ENCODE measurements around the gene JAG2.
"Not testable (repeated sequence)": the region's sequence is repeated elsewhere in the genome, so short reads cannot be mapped to it uniquely, and the experiment has no call there.

Gene JAG2

DNA sequence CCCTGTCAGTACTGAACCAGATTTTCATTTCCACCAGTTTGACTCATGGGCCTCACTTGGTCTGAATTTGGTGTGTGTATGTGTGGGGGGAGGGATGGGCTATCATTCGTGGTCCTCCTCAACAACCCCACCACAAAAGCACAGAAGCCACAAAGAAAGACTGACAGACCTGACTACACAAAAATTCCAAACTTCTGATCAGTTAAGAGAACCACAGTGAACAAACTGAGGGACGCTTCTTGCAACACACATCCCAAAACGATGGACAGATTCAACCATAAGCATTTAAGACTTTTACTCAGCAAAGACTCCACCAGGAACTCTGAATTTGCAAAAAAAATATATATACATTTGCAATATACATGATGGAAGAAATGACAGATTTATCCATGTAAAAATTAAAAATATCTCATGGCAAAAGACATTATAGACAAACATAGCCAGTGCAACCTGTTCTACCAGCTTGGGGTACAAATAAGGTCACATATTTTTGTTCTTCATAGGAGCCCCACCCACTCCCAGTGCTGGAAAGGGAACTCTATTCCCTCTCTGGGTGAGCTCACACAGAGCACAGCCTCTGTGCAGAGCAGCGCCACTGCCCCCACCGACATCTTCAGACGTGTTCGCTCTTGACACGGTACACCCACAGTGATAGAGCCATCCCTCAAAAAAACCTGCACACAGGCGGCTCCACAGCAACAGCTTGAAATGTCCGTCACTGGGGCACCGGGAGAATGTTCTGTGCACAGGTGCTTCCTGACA lies 49.7 kb downstream of the JAG2 start:
- H3K4me3 ChIP-seq (ENCODE audit: low read depth, low read length) = no peak overlapping the region
- TF ChIP-seq, protein P1, sequence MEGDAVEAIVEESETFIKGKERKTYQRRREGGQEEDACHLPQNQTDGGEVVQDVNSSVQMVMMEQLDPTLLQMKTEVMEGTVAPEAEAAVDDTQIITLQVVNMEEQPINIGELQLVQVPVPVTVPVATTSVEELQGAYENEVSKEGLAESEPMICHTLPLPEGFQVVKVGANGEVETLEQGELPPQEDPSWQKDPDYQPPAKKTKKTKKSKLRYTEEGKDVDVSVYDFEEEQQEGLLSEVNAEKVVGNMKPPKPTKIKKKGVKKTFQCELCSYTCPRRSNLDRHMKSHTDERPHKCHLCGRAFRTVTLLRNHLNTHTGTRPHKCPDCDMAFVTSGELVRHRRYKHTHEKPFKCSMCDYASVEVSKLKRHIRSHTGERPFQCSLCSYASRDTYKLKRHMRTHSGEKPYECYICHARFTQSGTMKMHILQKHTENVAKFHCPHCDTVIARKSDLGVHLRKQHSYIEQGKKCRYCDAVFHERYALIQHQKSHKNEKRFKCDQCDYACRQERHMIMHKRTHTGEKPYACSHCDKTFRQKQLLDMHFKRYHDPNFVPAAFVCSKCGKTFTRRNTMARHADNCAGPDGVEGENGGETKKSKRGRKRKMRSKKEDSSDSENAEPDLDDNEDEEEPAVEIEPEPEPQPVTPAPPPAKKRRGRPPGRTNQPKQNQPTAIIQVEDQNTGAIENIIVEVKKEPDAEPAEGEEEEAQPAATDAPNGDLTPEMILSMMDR (IDR thresholded peaks at IDR 0.05; ENCODE audit: low read depth, low read length) = no peak

DNA sequence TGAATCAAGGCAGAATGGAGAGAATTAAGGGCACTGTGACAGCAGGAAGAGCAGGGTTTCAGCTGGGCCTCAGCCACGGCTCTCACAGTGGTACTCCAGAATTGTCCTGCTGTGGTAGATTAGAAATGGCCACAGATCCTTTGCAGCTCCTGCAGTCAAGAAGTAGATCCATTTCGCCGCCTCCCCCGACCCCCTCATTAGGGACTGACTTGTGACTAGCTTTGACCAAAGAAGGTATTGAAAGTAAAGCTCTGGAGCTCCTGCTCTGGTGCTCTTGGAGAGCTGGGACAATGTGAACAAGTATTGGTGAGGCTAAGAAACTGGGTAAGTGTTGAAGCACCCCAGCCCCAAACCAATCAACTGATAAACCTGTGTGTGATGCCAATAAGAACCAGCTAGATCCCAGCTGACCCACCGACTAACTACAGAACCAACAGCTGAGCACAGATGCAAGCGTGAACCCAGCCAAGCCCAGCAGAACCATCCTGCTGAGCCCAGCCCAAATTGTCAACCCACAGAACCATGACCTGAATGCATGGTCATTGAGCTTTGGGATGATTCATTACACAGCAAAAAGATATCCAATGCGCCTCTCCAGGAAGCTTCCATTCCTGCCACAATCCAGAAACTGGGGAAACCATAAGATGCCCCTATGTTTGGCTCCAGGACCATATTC lies 50.7 kb downstream of the JAG2 start:
- TF ChIP-seq, protein P1 (IDR thresholded peaks at IDR 0.05; ENCODE audit: low read depth, low read length) = no peak
- no peak overlapping the region for H3K4me3 ChIP-seq (ENCODE audit: low read depth, low read length)

DNA sequence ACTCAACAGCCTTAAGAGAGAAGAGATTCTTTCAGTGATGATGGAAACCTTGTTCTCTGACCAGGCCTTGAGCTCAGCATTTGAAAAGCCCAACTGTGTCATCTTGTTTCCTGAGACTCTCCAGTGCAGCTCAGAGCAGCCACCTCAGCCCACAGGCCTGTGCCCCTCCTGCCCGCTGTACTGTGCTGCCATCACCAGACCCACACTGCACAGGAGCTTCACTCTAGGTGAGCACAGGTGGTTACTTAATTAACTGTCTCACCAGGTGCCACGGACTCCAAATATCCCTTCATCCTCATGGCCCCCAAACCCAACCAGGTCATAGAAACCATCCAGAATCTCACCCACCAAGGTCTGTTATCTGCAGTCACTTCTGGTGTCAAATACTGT lies 51.3 kb downstream of the JAG2 start:
- TF ChIP-seq, protein P1 (IDR thresholded peaks at IDR 0.05; ENCODE audit: low read depth, low read length) = no peak
- H3K4me3 ChIP-seq (ENCODE audit: low read depth, low read length) = no peak overlapping the region

DNA sequence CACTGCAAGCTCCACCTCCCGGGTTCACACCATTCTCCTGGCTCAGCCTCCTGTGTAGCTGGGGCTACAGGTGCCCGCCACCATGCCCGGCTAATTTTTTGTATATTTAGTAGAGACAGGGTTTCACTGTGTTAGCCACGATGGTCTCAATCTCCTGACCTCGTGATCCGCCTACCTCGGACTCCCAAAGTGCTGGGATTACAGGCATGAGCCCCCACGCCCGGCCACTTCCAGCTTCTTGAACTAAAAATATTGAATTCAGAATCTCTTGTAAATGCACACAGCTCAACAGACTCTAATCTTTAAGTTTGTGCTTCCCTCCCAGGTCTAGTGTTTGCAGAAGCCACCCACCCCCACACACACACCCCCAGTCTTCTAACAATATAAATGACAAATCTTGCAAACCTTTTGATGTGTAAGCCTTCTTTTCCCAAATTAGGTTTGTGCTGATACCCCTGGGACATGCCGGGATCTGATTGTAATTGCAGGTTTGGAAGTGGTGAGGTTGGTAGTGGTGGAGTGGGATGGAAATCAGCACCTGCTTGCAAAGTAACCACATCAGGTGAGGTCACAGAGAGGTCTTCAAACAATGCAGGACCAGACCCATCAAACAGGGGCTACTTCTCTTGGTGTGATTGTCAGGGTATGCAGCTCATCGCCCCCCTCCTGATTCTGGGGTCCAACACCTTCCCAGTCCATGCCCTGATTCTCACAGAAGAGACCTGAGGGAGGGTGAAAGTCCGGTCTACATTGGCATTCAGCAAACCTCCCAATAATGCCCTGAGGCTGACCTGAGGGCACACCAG lies 51.9 kb downstream of the JAG2 start:
- TF ChIP-seq, protein P1 (IDR thresholded peaks at IDR 0.05; ENCODE audit: low read depth, low read length) = no peak
- H3K4me3 ChIP-seq (ENCODE audit: low read depth, low read length) = no peak overlapping the region

DNA sequence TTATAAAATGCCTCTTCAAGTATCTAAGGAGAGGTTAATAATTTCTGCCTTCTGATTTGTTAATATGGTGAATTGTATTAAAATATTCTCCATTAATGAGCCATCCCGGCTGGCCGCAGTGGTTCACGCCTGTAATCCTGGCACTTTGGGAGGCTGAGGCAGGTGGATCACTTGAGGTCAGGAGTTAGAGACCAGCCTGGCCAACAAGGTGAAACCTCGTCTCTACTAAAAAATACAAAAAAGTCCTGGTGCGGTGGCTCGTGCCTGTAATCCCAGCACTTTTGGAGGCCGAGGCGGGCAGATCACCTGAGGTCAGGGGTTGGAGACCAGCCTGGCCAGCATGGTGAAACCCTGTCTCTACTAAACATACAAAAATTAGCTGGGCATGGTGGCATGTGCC lies 59.3 kb downstream of the JAG2 start:
- not testable (repeated sequence) for H3K4me3 ChIP-seq (ENCODE audit: low read depth, low read length)

DNA sequence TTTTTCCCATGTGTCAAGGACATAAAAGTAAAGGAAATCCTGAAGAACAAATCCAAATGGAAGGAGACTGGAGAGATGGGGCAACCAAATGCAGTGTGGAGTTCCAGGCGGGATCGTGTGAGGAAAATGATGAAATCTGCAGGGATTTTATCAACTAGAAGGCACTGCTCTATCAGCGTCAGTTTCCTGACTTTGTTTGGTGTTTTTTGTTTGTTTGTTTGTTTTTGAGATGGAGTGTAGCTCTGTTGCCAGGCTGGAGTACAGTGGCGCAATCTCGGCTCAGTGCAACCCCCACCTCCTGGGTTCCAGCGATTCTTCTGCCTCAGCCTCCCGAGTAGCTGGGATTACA lies 60.1 kb downstream of the JAG2 start:
- TF ChIP-seq, protein P1 (IDR thresholded peaks at IDR 0.05; ENCODE audit: low read depth, low read length) = no peak

DNA sequence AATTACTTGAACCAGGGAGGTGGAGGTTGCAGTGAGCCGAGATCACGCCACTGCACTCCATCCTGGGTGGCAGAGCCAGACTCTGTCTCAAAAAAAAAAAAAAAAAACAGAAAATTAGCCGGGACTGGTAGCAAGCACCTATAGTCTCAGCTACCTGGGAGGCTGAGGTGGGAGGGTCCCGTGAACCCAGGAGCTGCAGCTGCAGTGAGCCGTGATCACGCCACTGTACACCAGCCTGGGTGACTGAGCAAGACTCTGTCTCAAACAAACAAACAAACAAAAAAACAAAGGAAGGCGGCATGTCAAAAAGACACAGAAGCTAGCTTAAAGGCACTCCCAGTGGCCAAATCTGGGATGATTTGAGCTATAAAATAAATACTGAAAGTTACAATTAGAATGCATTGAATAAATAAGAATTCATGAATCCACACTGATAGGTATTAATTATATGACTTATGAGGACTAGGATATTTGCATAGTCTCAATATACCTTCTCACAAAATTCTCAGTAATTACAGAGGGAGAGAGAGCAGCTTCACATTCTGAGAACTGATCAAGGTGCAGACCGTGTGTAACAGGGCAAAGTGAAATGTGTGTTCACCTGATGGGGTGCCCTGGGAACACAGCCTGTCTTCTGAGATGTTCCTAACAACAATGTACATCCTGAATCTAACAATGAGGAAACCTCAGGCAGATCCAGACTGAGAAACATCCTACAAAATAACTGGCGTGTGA lies 60.6 kb downstream of the JAG2 start:
- TF ChIP-seq, protein P1 (IDR thresholded peaks at IDR 0.05; ENCODE audit: low read depth, low read length) = no peak
- no peak overlapping the region for H3K4me3 ChIP-seq (ENCODE audit: low read depth, low read length)

More for the DNA sequence above, 60.1 kb downstream of the JAG2 start:
- H3K4me3 ChIP-seq (ENCODE audit: low read depth, low read length) = no peak overlapping the region
